Neural cell (in vitro differentiated cells): ENCODE measurements around the gene PHGDH.

ENCODE experiments used
- EP300 ChIP-seq: fragments of 450-650 bp; conservative IDR thresholded peaks from 2 replicates; pipeline ENCODE4 v1.6.1; 2014; ENCODE audit warnings: antibody characterized with exemption, mild to moderate bottlenecking, moderate library complexity; ENCODE audit not compliant: poor library complexity, severe bottlenecking
- EZH2 ChIP-seq: fragments of 200-600, 300-800 bp; shearing (Covaris generic), sonication (generic); IDR thresholded peaks from 2 replicates; pipeline ENCODE4 v1.6.1; 2014; ENCODE audit warnings: antibody characterized with exemption, low read length, borderline replicate concordance, mild to moderate bottlenecking; ENCODE audit not compliant: insufficient read depth, poor library complexity, severe bottlenecking
- POLR2AphosphoS5 ChIP-seq: IDR thresholded peaks from 2 replicates; pipeline ENCODE4 v1.6.1; 2012
- TAF1 ChIP-seq: IDR thresholded peaks from 2 replicates; pipeline ENCODE4 v1.6.1; 2012; ENCODE audit warnings: low read depth
- TF ChIP-seq, protein P1 (sequence below): fragments of 450-650 bp; IDR thresholded peaks from 2 replicates; pipeline ENCODE4 v1.5.1; 2014; ENCODE audit warnings: antibody characterized with exemption, mild to moderate bottlenecking, moderate library complexity; ENCODE audit not compliant: poor library complexity, severe bottlenecking
- TF ChIP-seq, protein P2 (sequence below): IDR thresholded peaks from 2 replicates; pipeline ENCODE4 v1.6.1; 2012; ENCODE audit warnings: borderline replicate concordance

DNA sequence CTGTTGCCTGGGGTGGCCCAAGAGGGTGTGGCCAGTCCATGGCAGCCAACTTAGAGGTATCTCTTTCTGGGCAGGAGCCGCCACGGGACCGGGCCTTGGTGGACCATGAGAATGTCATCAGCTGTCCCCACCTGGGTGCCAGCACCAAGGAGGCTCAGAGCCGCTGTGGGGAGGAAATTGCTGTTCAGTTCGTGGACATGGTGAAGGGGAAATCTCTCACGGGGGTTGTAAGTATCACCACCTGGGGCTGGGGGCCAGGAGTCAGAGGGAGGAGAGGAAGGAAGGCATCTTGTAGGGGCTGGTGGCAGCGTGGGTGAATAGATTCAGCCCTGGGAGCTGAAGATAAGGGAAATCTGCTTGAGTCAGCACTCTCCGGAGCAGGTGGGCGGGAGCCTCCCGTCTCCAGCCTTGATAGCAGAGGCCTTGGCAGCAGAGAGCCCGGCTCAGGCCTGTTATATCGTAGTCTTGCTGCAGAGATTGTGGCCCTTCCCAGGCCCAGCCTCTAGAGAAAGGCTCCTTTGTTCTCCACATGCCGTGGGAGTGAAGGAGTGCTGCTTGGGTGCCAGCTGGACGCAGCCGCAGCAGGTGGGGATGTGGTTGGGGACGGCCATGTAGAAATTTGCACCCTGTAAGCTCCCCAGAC lies 25.4 kb downstream of the PHGDH start:
- TF ChIP-seq POLR2AphosphoS5 (no peak), EZH2 (no peak), TAF1 (no peak), EP300 (no peak)
- TF ChIP-seq, protein P1, sequence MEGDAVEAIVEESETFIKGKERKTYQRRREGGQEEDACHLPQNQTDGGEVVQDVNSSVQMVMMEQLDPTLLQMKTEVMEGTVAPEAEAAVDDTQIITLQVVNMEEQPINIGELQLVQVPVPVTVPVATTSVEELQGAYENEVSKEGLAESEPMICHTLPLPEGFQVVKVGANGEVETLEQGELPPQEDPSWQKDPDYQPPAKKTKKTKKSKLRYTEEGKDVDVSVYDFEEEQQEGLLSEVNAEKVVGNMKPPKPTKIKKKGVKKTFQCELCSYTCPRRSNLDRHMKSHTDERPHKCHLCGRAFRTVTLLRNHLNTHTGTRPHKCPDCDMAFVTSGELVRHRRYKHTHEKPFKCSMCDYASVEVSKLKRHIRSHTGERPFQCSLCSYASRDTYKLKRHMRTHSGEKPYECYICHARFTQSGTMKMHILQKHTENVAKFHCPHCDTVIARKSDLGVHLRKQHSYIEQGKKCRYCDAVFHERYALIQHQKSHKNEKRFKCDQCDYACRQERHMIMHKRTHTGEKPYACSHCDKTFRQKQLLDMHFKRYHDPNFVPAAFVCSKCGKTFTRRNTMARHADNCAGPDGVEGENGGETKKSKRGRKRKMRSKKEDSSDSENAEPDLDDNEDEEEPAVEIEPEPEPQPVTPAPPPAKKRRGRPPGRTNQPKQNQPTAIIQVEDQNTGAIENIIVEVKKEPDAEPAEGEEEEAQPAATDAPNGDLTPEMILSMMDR, result no peak
- TF ChIP-seq, protein P2, sequence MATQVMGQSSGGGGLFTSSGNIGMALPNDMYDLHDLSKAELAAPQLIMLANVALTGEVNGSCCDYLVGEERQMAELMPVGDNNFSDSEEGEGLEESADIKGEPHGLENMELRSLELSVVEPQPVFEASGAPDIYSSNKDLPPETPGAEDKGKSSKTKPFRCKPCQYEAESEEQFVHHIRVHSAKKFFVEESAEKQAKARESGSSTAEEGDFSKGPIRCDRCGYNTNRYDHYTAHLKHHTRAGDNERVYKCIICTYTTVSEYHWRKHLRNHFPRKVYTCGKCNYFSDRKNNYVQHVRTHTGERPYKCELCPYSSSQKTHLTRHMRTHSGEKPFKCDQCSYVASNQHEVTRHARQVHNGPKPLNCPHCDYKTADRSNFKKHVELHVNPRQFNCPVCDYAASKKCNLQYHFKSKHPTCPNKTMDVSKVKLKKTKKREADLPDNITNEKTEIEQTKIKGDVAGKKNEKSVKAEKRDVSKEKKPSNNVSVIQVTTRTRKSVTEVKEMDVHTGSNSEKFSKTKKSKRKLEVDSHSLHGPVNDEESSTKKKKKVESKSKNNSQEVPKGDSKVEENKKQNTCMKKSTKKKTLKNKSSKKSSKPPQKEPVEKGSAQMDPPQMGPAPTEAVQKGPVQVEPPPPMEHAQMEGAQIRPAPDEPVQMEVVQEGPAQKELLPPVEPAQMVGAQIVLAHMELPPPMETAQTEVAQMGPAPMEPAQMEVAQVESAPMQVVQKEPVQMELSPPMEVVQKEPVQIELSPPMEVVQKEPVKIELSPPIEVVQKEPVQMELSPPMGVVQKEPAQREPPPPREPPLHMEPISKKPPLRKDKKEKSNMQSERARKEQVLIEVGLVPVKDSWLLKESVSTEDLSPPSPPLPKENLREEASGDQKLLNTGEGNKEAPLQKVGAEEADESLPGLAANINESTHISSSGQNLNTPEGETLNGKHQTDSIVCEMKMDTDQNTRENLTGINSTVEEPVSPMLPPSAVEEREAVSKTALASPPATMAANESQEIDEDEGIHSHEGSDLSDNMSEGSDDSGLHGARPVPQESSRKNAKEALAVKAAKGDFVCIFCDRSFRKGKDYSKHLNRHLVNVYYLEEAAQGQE, result no peak
